ENCODE data around the gene FIGNL1.

Gene FIGNL1

DNA sequence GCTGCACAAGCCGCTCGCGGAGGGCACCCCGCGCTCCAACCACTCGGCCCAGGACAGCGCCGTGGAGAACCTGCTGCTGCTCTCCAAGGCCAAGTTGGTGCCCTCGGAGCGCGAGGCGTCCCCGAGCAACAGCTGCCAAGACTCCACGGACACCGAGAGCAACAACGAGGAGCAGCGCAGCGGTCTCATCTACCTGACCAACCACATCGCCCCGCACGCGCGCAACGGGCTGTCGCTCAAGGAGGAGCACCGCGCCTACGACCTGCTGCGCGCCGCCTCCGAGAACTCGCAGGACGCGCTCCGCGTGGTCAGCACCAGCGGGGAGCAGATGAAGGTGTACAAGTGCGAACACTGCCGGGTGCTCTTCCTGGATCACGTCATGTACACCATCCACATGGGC lies 50.0 kb downstream of the FIGNL1 start:
- H3K4me3 ChIP-seq (ENCODE audit: severe bottlenecking): no peak overlapping the region
- peaks cover 96% of the 10 kb centered on the region for H3K27me3 ChIP-seq (ENCODE audit: insufficient read depth, poor library complexity, severe bottlenecking)
- no peaks in the 10 kb centered on the region for H3K36me3 ChIP-seq (ENCODE audit: low read depth)
- no peaks in the 10 kb centered on the region for H3K4me1 ChIP-seq (ENCODE audit: insufficient read depth, poor library complexity, severe bottlenecking)
- H3K27ac ChIP-seq (ENCODE audit: poor library complexity, severe bottlenecking): no peak overlapping the region
- no peak for ATAC-seq (ENCODE audit: low read depth)
- no peaks in the 10 kb centered on the region for H3K9me3 ChIP-seq (ENCODE audit: severe bottlenecking)
- TF ChIP-seq, protein P1, sequence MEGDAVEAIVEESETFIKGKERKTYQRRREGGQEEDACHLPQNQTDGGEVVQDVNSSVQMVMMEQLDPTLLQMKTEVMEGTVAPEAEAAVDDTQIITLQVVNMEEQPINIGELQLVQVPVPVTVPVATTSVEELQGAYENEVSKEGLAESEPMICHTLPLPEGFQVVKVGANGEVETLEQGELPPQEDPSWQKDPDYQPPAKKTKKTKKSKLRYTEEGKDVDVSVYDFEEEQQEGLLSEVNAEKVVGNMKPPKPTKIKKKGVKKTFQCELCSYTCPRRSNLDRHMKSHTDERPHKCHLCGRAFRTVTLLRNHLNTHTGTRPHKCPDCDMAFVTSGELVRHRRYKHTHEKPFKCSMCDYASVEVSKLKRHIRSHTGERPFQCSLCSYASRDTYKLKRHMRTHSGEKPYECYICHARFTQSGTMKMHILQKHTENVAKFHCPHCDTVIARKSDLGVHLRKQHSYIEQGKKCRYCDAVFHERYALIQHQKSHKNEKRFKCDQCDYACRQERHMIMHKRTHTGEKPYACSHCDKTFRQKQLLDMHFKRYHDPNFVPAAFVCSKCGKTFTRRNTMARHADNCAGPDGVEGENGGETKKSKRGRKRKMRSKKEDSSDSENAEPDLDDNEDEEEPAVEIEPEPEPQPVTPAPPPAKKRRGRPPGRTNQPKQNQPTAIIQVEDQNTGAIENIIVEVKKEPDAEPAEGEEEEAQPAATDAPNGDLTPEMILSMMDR (IDR thresholded peaks at IDR 0.05; ENCODE audit: poor library complexity, severe bottlenecking): no peak
- DNase-seq (ENCODE audit: low spot score): no peak

DNA sequence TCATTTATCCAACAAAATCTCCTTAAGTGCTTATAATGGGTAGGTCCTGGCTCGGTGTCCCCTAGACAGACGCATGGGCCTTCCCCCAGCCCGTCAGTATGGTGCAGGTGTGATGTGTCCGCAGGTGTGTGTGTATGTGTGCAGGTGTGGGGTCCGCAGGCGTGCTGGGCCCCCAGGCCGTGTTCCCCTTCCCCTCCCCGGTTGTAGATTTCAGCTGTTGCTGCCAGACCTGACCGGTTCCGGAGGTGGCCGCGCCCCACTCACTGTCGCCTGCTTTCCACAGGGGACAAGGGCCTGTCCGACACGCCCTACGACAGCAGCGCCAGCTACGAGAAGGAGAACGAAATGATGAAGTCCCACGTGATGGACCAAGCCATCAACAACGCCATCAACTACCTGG lies 50.5 kb downstream of the FIGNL1 start:
- DNase-seq (ENCODE audit: low spot score): no peak

DNA sequence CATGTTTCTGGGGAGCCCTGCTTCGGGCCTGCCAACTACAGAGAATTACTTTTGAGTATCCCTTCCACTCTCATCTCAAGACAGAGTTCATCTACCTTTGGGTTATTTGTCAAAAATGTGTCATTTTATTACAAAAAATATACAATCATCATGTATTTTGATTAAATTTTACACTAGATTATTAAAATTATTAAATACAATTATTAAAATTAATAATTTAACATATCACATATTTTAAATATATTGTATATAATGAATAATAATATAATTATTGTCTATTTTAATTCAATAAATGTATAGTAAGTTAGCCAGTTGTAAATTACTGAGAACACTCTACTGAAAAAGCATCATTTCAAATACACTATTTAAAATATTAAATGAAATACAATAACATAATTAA lies 50.9 kb downstream of the FIGNL1 start:
- ATAC-seq (ENCODE audit: low read depth) (no peak), DNase-seq (ENCODE audit: low spot score) (no peak)
- Histone ChIP-seq H3K36me3 (ENCODE audit: low read depth) (no peaks in the 10 kb centered on the region), H3K4me3 (ENCODE audit: severe bottlenecking) (no peak overlapping the region), H3K9me3 (ENCODE audit: severe bottlenecking) (no peaks in the 10 kb centered on the region), H3K27me3 (ENCODE audit: insufficient read depth, poor library complexity, severe bottlenecking) (peaks cover 100% of the 10 kb centered on the region), H3K27ac (ENCODE audit: poor library complexity, severe bottlenecking) (no peak overlapping the region), H3K4me1 (ENCODE audit: insufficient read depth, poor library complexity, severe bottlenecking) (no peaks in the 10 kb centered on the region)
- TF ChIP-seq, protein P1 (IDR thresholded peaks at IDR 0.05; ENCODE audit: poor library complexity, severe bottlenecking): no peak

More for the DNA sequence above, 50.5 kb downstream of the FIGNL1 start:
- Histone ChIP-seq H3K9me3 (ENCODE audit: severe bottlenecking) (no peaks in the 10 kb centered on the region), H3K36me3 (ENCODE audit: low read depth) (no peaks in the 10 kb centered on the region), H3K4me3 (ENCODE audit: severe bottlenecking) (no peak overlapping the region), H3K4me1 (ENCODE audit: insufficient read depth, poor library complexity, severe bottlenecking) (no peaks in the 10 kb centered on the region), H3K27ac (ENCODE audit: poor library complexity, severe bottlenecking) (no peak overlapping the region), H3K27me3 (ENCODE audit: insufficient read depth, poor library complexity, severe bottlenecking) (peaks cover 100% of the 10 kb centered on the region)
- TF ChIP-seq, protein P1 (IDR thresholded peaks at IDR 0.05; ENCODE audit: poor library complexity, severe bottlenecking): no peak
- ATAC-seq (ENCODE audit: low read depth): no peak

DNA sequence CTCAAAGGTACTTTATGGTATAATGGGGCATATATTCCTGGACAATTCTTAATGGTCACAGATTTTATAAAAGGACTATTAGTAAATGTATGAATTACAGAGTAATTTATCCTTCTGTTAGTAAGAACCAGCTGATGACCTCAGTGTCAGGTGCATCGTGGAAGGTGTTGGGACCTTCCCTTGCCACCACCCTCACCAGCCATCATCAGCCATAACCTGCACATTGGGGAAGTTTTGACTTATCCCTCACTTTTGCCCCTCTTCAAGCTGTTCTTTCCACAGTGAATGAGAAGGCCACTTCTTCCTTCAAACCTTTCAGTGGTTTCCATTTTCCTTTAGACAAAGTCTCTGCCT lies 52.2 kb downstream of the FIGNL1 start:
- no peak overlapping the region for H3K4me3 ChIP-seq (ENCODE audit: severe bottlenecking)
- no peaks in the 10 kb centered on the region for H3K36me3 ChIP-seq (ENCODE audit: low read depth)
- no peaks in the 10 kb centered on the region for H3K4me1 ChIP-seq (ENCODE audit: insufficient read depth, poor library complexity, severe bottlenecking)
- DNase-seq (ENCODE audit: low spot score) (no peak), ATAC-seq (ENCODE audit: low read depth) (no peak)
- no peaks in the 10 kb centered on the region for H3K9me3 ChIP-seq (ENCODE audit: severe bottlenecking)
- no peak overlapping the region for H3K27ac ChIP-seq (ENCODE audit: poor library complexity, severe bottlenecking)
- TF ChIP-seq, protein P1 (IDR thresholded peaks at IDR 0.05; ENCODE audit: poor library complexity, severe bottlenecking): no peak
- H3K27me3 ChIP-seq (ENCODE audit: insufficient read depth, poor library complexity, severe bottlenecking): peaks cover 87% of the 10 kb centered on the region

DNA sequence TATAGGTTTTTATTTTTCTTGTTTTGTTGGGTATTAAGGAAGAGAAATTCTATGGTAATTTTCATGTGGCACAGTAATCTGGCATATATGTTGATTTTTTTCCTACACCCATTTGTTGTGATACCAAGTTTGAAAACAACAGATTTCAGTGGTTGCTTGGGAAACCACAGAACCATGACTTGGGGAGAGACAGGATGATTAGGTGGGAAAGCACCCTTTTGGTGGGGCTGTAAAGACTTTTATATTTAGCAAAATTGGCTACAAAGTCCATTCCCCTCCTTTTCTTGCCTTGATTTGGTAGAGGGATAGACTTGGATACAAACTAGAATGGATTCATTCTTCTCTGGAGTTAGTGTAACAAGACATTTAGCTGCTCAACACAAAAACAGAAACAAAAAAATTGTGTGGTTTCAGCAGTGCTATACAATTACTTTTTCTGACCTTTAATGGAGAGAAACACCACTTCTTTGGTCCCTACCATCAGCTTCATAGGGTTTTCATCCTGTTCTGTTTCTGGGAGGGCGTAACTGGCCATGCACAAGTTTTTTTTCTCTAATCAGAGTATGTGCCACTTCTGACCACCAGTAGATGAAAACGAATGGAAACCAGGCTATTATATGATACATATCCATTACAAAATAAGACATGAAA lies 52.7 kb downstream of the FIGNL1 start:
- no peak overlapping the region for H3K4me3 ChIP-seq (ENCODE audit: severe bottlenecking)
- no peaks in the 10 kb centered on the region for H3K9me3 ChIP-seq (ENCODE audit: severe bottlenecking)
- no peak for ATAC-seq (ENCODE audit: low read depth)
- H3K27ac ChIP-seq (ENCODE audit: poor library complexity, severe bottlenecking): no peak overlapping the region
- TF ChIP-seq, protein P1 (IDR thresholded peaks at IDR 0.05; ENCODE audit: poor library complexity, severe bottlenecking): no peak
- no peak for DNase-seq (ENCODE audit: low spot score)
- no peaks in the 10 kb centered on the region for H3K36me3 ChIP-seq (ENCODE audit: low read depth)
- peaks cover 82% of the 10 kb centered on the region for H3K27me3 ChIP-seq (ENCODE audit: insufficient read depth, poor library complexity, severe bottlenecking)
- no peaks in the 10 kb centered on the region for H3K4me1 ChIP-seq (ENCODE audit: insufficient read depth, poor library complexity, severe bottlenecking)
